NCI-H2107 (cell line): ENCODE measurements around the gene LLPH.
A peak's percentile ranks its signal among the peaks of the same experiment; 100 is the strongest.

Source experiments
- DNase-seq: peaks from one replicate; lab custom pipeline; 2025; lab: John Stamatoyannopoulos, UW

LLPH gene

DNA sequence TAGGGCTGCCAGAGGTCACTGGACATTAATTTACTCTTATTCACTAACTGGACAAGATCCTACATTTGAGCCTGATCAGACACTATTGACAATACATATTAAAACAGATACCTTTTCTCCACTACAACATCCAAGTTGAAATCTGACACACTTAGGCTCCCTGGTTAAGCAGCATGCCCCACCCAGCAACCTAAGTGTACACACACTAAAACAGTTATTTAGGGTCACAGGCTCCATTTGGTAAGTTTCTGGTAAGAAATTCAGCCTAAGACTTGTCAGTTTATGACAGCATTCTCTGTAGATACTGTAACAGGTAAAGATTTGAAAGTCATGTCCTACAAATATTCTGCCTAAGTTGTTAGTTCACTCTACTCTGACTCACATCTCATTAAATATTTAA, 12.3 kb upstream of the LLPH start:
- DNase-seq = no peak

DNA sequence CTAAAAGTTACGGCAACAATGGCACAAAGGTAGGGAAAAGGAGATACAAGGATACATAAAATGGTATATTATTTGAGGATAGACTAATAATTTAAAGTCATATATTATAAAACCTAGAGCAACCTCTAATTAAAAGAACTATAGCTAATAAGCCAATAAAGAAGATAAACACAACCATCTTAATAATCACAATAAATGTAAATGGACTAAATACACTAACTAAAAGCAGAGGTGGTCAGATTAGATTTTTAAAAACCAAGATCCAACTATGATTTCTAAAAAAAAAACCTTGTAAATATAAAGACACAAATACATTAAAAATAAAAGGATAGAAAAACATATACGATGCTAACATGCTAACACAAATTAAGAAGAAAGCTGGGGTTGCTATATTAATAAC, 10.7 kb upstream of the LLPH start:
- no peak for DNase-seq

DNA sequence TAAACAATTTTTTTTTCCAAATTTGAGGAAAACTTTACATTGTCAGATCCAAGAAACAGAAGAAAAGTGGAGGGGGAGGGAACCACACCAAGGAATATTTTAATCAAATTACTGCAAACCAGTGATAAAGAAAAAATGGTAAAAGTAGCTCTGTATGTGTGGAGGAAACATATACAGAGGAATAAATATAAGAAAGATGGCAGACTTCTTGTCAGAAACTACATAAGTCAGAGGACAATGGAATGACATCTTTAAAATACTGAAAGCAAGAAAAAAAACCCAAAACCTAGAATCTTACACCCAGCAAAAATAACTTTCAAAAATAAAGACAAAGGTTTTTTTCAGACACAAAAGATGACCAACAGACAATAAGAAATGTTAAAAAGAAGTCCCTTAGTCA, 10.2 kb upstream of the LLPH start:
- no peak for DNase-seq

DNA sequence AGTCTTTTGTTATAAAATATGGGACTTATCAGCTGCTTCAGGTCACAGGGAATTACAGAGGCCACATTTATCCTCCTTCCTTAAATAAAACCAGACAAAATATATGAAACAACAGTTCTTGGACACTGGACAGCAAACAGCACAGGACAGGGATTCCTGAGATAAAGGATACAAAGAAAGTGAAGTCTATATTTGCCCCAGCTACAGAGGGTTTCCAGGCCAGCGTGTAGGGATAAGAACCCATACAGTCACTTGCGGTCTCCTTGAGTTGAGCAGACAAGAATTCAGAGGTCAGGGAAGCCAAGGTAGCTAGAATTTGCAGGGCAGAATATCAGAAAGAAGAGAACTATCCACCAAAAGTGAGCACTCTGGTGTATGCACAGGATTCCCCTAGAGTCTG, 8.8 kb upstream of the LLPH start:
- DNase-seq = no peak

DNA sequence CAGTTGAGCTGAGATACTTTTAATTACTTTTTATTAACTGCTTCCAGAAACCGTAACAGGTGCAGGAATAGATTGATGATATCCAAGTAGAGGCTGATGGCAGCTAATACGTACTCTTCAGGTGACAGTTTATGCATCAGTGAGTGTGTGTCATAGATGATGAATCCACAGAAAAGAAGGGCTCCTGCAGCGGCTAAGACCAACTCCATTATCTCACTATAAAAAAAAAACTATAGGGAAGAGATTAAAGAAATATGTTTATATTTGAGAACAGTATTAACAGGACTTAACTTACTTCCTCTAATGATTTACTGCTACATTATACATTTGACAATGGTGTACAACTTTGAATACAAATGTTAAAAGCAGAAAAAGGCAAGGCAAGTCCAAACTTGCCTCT, 7.4 kb upstream of the LLPH start:
- DNase-seq = no peak

DNA sequence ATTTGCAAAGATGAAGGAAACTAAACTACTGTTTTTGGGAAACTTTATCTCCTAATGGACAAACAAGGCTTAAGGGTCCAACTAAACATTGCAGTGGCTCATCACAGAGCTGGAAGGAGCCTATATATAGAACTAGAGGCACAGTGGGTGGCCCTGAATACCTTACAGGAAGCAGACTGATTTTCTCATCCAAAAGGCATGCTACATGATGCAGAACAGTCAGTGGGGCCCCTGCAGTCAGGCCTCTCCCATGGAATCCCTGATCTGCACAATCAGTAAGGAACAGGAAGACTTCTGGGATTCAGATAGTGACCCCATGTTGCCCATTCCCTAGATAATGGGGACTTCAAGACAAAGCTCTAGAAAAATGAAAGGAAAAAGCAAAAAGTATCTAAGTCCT, 1.9 kb upstream of the LLPH start:
- DNase-seq = no peak

DNA sequence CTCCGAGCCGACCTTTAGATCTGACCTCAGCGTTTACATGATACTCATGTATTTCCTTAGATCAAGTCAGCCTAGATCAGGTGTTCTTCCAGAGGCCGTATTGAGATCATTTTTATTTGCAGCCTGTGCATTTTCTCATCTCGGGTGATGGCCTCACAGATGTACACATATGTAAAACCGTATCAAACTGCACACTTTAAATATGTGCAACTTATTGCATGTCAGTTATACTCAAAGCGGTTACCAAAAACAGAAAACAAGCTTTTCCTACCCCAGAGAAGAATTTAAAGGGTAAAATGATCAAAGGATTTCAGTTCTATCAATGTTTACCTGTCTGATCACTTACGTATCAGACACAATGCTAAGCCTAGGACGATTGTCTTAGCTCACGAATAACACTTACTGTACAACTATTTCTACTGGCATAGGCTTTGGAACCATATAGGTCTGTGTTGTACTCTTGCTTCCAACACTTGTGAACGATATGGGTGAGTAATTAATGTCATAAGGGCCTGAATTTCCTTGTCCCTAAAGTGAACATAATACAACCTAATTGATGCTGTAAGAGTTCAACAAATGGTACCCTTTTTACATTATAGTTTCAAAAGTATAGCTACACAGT, 628 bp upstream of the LLPH start:
- no peak for DNase-seq

DNA sequence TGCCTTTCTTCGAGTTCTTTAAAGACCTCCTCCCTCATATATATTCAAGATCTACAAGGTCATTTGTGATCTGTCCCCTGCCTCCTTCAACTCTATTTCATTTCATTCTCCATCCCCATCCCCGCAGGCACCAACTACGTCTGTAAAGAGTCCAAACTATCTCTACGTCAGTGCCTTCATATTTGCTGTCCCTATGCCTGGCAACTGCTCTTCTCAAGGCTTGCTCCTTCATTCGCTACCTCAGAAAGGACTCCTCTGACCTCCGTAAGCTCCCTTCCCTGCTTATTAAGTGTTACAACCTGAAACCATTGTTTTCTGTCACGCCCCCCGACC, 650 bp downstream of the LLPH start:
- DNase-seq = no peak

DNA sequence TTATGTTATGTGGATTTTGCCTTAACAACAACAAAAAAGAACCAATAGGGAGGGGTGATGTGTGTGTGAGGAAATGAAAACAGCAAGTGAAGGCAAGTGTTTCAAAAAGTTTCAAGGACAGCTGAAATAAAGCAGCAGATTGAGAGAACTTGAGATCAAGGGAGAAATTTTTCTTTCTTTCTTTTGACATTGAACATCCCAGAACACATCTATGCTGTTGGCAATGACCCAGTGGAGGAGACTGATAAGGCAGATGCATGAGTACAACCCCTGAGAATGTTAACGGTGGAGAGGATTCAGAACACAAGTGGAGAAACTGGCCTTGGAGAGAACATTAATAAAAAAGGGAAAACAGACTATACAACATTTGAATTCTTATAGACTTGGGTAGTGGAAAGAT, 2.9 kb downstream of the LLPH start:
- DNase-seq = no peak

DNA sequence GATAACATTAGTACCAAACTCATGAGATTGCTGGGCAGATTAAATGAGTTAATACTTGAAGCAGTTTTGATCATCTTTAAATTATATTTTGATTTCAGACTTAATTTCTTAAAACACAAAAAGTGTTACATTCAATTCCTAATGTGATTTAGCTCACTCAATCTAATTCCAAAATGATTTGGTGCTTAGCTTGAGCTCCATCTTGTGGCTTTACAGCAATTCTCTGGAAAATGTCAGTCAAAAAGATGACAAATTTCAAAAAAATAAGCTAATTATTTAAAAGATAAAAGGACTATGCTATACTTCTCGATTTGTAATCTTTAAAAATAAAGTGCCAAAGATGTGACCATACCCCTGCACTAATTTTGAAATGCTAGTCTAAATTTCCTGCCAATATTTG, 10.1 kb downstream of the LLPH start:
- no peak for DNase-seq

DNA sequence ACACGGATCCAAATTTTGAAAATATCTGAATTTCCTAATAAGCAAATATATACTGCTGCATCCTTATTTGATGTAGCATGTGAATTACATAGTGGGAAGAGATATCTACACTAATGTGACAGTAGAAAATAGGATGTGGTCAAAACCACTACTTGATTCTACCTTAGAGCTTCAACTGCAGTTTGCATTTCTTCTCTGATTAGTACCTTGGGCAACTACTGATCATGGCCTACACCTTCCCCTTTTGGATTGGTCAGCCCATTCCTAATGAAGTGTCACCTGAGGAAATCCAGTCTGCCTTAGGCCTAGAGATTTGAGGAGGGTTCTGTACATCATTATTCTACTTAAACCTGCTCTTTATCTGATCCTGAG, 10.7 kb downstream of the LLPH start:
- DNase-seq = no peak

DNA sequence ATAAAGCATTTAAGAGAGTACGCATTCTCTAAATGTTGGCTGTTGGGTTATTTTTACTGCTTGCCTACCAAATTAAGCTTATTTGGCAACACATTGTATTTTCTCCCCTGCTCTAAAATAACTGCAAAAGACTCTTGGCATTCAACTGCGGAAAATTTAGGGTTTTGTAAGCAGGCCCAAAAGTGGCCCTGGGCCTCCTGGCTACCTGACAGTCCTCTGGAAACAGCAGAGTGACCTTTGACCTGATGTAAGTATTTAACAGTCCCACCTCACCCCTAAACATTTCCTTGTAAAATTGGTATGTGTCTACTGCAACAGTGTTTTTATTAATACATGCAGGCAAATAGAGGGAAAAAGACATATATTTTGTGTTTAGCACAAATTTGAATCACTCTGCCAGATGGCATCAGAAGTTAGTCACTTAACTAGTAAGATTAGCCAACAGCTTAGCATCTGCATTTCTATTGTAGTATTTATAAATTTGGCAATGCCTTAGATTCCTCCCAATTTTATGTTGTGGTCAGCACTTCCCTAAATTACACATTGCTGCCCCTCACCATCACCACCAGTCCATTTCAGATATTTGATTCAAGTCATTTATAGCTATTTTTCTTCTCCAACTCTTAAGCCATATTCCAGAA, 11.2 kb downstream of the LLPH start:
- DNase-seq = no peak

DNA sequence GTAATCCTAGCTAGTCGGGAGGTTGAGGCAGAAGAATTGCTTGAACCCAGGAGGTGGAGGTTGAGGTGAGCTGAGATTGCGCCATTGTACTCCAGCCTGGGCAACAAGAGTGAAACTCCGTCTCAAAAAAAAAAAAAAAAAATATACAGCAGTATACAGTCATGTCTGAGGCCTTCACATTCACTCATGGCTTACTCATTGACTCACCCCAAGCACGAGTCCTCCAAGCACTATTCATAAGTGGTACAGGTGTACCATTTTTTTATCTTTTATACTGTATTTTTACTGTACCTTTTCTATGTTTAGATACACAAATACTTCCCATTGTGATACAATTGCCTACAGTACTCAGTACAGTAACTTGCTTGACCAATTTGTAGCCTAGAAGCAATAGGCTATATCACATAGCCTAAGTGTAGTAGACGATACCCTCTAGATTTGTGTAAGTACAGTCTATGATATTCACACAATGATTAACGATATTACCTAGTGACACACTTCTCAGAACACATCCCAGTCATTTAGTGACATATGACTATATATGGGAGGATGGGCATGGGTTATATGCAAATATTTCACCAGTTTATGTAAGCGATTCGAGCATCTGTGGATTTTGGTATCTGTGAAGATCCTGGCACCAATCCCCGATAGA, 12.2 kb downstream of the LLPH start:
- DNase-seq = no peak

DNA sequence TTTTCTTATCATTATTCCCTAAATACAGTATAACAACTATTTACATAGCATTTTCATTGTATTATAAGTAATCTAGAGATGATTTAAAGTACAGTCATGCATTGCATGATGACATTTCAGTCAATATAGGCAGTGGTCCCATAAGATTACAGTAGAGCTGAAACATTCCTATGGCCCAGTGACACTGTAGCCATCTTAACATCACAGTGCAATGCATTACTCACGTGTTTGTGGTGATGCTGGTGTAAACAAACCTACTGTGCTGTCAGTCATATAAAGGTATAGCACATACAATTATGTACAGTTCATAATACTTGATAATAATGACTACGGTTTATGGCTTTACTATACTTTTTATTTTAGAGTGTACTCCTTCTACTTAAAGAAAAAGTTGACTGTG, 13.3 kb downstream of the LLPH start:
- no peak for DNase-seq

DNA sequence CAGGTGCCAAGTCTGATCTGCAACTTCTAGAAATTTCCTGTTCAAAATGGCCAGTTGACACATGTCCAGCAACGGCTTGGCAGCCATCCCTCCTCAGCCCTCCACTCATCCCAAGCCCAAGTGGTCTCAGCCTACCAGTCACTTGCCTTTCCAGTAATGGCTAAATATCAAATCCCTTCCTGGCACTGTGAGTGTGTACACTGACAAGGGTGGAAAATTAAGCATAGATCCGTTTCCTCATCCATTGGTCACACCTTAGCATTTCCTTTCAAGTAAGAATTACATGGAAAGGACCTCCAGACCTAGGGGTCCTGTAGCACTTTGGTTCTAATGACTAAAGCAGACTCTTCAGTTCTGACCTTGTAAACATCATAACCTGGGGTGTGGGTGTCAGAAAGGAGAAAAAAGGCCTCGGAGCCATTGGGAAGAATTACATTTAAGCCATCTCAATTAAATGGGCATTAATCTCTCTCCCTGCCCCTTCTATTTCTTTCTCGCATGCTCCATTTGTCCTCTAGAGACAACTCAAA, 15.4 kb downstream of the LLPH start:
- DNase-seq = no peak

DNA sequence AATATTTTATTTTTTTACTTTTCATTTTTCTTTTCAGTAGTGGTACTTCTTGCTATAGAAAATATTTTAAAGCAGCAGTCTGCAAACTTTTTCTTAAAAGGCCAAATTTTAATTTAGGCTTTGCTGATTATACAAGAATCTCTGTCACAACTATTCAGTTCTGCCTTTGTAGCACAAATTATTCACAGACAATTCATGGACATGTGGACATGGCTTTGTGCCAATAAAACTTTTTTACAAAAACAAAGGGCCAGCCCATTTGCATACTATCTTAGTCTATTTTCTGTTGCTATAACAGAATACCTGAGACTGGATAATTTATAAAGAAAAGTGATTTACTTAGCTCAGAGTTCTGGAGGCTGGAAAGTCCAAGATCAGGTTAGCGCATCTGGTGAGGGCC, 17.1 kb downstream of the LLPH start:
- DNase-seq = no peak

DNA sequence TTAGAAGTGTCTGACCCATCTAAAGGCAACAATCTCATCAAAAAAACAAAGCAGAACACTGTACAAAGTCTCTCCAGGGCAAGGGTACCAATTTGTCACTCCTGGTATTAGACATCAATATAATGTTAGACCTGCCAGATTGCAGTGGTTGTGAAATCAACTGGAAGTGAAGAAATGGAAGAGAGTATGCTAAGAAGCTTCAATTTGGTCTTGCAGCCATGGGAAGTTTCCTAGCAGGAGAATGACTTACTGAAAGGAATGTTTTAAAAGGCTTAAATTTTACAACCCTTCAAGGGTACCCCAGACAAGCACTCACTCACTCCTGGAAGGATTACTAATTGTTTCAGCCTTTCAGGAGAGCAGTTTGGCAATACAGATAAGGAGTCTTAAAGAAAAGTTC, 18.9 kb downstream of the LLPH start:
- no peak for DNase-seq

DNA sequence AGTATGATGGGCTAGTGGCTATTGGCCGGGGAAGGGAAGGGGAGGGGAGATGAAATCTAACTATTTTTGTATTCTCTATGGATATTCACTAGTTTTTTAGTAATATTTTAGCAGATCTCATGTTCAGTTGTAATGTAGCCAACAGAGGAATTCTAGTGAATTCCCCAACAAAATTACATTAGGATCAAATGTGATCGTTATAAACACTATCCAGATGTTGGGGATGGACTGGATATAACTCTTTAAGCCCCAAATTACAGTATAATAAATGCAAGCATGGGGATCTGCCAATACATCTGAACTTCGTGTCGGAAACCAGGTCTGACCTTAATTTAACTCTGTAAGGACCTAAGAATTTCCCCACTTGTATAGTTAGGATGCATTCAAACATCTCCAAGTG, 21.5 kb downstream of the LLPH start:
- no peak for DNase-seq

DNA sequence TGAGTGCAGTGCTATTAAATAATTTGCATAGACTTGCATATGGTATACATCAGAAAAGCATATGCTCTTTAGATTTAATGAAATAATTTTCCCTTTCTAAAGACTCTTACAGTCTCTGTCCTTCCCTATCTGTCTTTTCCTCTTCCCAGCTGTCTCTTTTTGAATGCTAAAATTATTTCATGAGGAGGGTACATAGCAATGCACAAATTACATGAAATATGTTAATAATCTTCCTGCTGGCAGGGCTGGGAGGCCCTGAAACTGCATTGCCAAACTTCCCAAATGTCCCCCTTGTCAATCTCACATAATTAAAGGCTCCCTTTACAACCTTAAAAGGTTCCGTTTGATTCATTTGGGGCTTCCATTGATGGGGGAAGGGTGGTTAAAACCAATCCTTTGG, 22.2 kb downstream of the LLPH start:
- DNase-seq = no peak

DNA sequence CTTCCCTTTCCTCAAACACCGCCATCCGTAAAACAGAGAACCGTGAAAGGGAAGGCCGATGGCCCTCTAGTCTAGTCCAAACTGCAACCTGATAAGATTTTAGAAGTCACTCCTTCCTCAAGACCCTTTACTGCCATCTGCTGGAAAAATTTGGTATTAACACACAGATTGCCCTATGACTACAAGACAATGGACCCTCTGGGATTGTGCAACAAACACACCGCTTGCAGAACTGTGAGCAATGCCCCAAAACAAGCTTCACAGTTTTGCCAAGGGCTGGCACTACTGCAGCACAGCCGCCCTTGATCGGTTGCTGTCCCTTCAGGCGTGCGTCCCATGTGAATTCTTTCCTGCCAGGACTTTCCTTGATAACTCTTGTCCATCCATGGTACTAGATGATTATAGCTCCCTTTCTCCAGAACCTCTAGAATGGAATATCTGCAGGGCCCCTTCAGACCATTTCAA, 23.1 kb downstream of the LLPH start:
- peak; percentile 70 for DNase-seq

DNA sequence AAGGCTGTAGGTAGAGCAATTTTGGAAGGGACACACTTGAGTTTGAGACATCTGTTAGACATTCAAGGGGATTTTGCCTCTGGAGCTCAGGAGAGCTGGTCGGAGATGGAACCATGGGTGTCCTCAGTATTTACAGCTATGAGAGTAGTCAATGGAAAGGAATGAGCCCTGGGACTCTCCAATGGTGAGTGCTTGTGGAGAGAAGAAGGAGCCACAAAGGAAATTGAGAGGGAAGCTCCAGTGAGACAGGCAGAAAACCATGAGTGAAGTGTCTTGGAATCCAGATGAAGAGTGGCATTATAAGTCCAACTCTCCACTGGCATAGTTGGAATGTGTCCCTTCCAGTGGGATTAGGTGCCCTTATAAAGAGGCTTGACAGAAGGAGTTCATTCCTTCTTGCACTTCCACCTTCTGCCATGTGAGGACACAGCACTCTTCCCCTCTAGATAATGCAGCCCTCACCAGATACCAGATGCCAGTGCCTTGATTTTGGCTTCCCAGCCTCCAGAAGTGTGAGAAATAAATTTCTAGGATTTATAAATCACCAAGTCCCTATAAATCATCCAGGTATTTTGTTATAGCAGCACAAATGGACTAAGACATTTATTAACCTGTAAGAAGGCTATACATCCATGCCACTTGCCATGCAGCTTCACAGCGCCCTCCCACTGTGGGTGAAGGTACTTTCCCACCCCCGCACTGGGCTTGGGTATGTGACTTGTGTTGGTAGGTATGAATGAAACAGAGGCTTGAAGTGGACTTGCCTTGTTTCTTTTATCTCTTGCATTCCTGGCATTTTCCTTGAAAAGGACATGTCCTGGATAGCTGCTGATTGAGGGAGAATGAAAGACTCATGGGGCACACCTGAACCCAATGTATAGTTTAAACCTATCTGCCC, 27.3 kb downstream of the LLPH start:
- no peak for DNase-seq

DNA sequence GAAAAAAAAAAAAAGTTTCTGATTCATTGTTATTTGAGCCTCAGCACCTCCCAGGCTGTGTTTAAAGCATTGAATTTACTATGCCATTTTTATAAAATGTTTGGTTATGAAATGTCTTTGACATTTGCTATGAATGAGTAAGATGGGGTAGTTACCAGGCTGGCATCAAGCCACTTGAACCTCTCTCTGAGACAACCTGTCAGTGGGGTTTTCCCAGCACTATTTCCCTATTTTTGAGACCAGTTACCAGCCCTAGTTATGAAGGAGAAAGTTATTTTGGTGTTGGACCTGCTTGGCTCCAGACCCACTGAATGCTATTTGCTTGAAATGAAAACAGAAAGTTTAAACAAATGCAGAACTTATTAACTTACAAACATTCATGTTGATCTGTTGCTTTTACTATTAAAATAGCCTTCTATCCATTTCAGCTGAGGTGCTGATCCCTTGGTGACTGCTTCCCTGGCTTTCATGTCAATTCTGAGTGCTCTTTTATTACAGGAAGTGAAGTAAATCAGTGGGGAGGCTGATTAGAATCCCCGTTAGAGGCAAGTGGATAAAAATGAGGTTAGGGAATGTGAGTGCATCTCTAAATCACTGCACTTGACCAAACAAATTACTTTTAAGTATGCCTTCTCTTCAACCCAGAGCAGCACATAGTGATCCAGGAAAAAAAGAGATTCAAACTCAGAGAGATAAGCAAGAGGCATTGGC, 37.8 kb downstream of the LLPH start:
- DNase-seq = no peak
